GM19467 (cell line): ENCODE data around the gene VASP.

Source experiments
- ATAC-seq: cut with Tn5 transposase; IDR thresholded peaks from one replicate; pipeline ENCODE4 v1.9.1; 2021; ENCODE audit warnings: mild to moderate bottlenecking, moderate library complexity; ENCODE audit not compliant: unreplicated experiment

The VASP gene

DNA sequence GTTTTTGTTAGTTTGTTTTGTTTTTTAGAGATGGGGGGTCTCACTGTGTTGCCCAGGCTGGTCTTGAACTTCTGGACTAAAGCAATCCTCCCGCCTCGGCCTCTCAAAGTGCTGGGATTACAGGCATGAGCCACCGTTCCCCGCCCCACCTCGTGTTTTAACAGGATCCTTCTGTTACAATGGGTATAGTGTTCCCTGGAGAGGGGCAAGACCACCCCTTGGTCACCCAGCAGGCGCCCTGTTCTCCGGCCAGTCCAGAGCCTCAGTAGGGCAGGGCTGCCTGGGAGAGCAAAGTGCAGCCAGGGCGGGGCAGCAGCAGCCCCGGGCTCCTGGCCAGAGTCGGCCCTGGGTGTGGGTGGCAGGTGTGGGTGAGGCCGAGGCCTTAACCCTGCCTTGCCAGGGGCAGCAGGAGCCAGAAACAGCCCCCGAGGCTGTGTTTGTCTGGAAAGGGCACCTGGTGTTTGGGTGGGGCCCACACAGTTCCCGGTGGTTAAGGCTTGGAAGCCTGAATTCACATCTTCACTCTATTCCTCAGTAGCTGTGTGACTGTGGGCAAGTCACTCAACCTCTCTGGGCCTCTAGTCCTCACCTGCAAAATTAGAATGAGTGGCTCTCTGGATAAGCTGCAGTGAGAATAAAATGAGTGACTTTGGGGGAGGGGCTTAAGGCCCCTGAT lies 7.2 kb downstream of the VASP start:
- no peak for ATAC-seq

DNA sequence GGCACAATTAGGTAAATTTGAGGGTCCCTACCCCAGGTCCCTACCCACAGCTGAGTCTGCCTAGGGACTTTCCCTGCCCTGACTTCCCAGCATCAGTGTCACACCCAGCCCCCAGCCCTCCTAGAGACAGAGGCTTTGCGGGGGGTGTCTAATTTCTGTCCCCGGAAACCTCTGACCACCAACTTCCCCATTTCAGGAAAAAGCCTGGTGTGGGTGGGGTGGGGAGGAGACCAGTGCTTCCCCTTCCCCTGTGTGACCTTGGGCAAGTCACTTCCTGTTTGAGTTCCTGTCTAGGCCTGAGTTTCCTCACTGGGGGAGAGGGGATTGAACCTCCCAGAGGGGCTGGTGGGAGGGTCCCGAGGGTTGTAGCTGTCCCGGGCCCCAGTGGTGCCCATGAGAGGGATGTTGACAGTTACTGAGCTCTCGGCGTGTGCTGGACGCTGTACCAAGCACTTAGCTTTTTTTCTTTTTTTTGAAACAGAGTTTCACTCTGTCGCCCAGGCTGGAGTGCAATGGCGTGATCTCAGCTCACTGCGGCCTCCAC lies 7.9 kb downstream of the VASP start:
- no peak for ATAC-seq

GRCh38 chr19:45515807-45516401 lies 8.6 kb downstream of the VASP start:
- ATAC-seq: no peak

DNA sequence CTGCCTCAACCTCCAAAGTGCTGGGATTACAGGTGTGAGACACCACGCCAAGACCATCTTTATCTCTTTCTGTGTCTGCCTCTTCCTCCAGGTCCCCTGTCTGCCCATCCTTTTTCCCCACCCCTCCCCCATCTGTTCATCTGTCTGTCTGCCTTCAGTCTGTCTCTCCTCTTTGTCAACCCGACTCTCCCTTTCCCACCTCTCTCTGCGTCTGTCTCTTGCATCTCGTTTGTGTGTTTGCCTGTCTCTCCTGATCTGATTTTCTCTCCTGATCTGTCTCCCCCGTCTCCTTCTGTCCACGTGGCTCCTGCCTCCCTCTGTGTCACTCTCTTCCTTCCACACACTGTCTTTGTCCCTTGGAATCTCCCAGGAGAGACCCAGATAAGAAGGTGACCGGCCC lies 10.0 kb downstream of the VASP start:
- no peak for ATAC-seq

DNA sequence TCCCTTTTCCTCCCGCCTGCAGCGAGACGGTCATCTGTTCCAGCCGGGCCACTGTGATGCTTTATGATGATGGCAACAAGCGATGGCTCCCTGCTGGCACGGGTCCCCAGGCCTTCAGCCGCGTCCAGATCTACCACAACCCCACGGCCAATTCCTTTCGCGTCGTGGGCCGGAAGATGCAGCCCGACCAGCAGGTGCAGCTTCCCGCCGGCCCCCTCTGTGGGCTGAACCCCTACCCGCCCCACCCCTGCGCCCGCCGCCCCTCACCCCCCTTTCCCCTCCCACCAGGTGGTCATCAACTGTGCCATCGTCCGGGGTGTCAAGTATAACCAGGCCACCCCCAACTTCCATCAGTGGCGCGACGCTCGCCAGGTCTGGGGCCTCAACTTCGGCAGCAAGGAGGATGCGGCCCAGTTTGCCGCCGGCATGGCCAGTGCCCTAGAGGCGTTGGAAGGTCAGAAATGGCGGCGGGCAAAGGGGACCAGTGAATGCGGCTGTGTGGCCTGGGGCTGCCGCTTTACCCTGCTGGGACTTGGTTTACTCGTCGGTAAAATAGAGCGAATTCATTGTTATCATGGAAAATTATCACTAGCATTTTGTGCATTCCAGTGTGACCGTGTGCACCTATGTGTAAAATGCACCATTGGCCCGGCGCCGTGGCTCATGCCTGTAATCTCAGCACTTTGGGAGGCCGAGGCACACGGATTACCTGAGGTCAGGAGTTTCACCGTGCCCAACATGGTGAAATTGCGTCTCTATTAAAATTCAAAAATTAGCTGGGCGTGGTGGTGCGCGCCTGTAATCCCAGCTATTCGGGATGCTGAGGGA lies 10.6 kb downstream of the VASP start:
- no peak for ATAC-seq

- no peak for ATAC-seq
These were observed 11.2 kb downstream of the VASP start for GRCh38 chr19:45518469-45518826.

GRCh38 chr19:45522010-45522941 lies 15.0 kb downstream of the VASP start:
- ATAC-seq: no peak

DNA sequence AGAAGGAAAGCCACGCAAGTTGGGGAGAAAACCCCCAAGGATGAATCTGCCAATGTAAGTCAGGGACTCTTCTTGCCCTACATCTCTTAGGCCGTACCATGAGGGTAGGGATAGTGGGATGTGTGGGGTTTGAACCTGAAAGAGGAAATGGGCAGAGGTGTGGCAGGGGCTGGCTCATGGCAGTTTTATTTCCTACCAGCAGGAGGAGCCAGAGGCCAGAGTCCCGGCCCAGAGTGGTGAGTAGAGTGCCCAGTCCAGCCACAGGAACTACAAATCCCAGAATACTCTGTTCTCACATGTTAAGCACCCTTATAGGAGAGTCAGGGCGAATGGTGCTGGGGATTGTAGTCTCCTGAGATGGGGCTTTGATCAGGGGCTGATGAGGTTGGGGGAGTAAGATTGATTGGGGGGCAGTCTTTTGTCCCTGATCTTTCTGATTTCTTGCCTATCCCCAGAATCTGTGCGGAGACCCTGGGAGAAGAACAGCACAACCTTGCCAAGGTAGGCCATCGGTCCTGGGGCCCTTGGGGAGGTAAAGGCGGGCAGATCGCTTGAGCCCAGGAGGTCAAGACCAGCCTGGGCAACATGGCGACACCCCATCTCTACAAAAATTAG lies 16.5 kb downstream of the VASP start:
- peak; percentile 76 for ATAC-seq

DNA sequence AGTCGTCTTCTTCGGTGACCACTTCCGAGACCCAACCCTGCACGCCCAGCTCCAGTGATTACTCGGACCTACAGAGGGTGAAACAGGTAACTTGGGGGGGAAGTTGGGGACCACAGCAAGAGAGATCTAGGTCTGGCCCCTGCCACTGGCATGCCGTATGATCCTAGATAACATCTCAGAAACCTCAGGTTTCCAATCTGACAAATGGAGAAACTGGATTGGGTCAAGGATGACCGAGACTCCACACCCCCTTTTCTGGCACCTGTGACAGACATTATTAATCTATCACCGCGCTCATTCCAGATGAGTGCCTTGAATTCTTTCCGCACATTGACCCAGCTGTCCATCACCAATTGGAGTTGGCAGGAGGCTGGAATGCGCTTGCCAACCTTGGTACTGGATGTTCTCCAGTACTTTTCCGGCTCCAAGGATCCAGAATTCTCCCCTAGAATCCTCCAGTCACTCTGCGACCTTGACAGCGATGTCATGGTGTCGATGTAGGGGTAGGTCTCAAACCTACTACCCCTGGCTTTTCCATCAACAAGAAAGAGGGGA lies 17.4 kb downstream of the VASP start:
- ATAC-seq: no peak

DNA sequence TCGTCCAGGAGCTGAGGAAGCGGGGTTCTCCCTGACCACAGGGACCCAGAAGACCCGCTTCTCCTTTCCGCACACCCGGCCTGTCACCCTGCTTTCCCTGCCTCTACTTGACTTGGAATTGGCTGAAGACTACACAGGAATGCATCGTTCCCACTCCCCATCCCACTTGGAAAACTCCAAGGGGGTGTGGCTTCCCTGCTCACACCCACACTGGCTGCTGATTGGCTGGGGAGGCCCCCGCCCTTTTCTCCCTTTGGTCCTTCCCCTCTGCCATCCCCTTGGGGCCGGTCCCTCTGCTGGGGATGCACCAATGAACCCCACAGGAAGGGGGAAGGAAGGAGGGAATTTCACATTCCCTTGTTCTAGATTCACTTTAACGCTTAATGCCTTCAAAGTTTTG lies 18.9 kb downstream of the VASP start:
- ATAC-seq: no peak

DNA sequence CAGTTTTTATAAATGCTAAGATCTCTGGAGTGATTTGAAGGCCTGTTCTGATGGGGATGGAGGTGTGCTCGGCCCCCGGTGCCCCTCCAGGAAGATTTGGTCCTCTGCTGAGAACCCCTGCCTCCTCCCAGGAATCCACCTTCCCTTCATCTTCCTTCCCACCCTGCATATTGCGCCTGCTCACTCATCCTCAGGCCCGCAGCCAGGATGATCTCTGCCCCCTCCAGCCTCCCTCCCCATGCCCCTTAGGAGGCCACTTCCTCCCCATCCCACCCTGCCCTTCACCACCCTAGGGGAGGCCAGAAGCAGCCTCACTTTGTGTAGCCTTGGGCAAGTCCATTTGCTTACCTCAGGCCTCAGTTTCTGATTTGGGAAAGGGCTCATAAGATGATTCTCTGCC lies 19.7 kb downstream of the VASP start:
- ATAC-seq: no peak

GRCh38 chr19:45527731-45528130 lies 20.5 kb downstream of the VASP start:
- ATAC-seq: no peak

DNA sequence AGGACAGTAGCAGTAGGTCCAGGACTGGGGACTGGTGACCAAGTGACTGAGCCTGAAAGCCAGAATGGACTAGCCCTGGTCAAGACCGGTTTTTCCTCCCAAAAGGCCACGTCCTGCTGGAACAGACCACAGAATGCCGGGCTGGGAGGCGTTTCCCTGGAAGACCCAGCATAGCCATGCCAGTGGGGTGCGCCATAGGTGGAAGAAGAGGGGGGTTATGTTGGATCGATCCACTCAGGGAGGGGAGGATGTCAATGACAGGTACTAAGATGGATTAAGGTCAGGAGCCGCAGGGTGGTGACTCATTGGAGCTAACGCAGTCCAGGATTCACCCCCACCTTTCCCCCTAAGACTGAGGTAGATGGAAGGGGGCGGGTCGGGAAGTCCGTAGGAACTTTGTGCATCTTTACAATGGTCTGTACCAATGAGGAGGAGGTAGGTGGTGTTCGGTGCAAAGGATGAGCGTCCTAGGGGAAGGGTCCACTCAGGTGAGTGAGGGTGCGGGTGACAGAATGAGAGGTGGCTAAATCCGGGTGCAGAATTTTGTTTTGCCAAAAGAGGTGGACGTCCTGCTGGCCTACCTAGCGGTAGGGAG lies 21.0 kb downstream of the VASP start:
- no peak for ATAC-seq

DNA sequence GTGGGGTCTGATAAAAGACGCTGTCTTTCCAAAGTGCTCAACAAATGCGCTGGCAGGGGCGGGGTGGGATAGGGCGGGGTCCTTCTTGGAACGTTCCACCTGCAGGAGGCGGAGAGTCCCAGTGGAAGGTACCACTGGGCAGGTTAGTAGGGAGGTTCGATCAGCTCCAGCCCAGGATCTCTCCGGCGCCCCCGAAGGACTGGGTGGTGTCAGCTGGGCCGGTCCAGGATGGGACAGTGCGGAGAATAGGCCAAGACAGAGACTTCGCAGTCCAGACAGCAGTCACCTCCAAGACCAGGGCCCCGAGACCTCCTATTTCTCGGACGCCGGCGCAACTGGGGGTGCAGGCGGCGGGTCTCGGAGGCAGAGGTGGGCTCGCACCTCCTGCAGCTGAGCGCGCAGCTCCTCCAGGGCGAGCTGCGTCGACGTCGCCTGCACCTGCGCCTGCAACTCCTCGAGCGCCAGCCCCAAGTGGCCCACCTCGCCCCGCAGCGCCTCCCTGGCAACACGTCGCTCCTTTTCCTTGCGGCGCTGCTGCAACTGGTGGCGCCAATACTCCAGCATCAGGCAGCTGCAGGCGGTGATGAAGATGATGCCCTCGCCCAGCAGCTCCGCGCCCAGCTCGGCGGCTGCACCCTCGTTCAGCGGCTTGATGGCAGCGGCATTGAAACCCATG lies 21.6 kb downstream of the VASP start:
- no peak for ATAC-seq

GRCh38 chr19:45529420-45529785 lies 22.1 kb downstream of the VASP start:
- no peak for ATAC-seq

DNA sequence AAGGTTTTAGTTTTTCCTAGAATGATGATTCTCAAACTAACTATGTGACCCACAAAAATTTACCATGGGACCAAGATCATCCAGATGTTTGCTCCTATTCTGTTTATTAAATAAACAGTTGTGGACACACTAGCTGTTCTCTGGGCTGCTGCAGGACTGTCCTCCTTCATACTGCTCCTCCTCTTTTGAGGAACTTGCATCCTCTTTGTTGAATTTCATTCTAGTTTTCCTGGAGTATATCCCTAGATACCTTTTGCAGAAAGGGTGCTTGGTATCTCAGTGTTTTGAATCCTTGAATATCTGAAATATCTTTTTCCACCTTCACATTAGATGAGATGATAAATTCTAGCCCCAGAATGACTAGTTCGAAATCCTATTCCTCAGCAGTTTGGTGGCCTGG lies 24.1 kb downstream of the VASP start:
- no peak for ATAC-seq

DNA sequence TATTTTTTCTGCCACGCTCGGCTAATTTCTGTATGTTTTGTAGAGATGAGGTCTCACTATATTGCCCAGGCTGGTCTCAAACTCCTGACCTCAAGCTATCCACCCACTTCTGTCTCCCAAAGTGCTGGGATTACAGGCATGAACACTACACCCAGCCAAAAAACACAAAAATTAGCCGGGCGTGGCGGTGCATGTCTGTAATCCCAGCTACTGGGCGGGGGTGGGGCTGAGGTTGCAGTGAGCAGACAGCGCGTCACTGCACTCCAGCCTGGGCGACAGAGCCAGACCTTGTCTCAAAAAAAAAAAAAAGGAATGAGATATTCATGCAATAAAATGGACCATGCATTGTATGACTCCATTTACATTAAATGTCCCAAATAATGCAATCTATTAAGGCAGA lies 32.2 kb downstream of the VASP start:
- no peak for ATAC-seq

DNA sequence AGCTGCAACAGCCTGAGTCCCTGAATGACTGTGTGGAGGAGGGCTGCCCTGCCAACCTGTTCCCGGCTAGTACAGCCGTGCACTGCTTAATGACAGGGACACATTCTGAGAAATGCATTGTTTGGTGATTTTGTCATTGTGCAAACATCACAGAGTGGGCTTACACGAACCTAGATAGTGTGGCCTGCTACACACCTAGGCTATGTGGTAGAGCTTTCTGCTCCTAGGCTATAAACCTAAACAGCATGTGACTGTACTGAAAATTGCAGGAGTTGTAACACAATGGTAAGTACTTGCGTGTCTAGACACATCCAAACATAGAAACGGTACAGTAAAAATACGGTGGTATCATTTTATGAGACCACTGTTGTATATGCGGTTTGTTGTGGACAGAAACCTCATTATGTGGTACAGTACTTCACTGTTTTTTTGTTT lies 35.0 kb downstream of the VASP start:
- ATAC-seq: no peak

GRCh38 chr19:45547211-45547770 lies 40.0 kb downstream of the VASP start:
- ATAC-seq: no peak
